GM12878 (cell line): Measurements from ENCODE around the gene COL9A3. TPM values are rescaled to one million over a fixed set of nuclear protein-coding genes. Genes with fewer than 3 reads are reported as not detected.

Experiments used
- ATAC-seq: fragments of 200-7000 bp; cut with Tn5 transposase; 3 replicates; pipeline ENCODE4 v1.9.1; 2020; ENCODE audit warnings: mild to moderate bottlenecking, moderate library complexity
- BruUV-seq: library from RNA; stranded (reverse); fragments of 400-500 nt; replicated peaks from 2 replicates; lab custom pipeline; 2021; lab: Mats Ljungman, UMichigan
- CTCF ChIA-PET: fragments of 300-600 bp; sonication (Branson Sonifier 250); formaldehyde crosslinking; extraction: SDS; loops from one replicate; lab custom pipeline; 2021; ENCODE audit warnings: inconsistent platforms; lab: Yijun Ruan, JAX
- POLR2A ChIA-PET: fragments of 350-600 bp; formaldehyde crosslinking; extraction: SDS; loops from one replicate; lab custom pipeline; 2021; ENCODE audit warnings: inconsistent platforms; lab: Charles Lee
- RAD21 ChIA-PET: fragments of 300-600 bp; sonication (Branson Sonifier 250); formaldehyde crosslinking; loops from one replicate; lab custom pipeline; 2023; ENCODE audit warnings: antibody characterized with exemption; ENCODE audit not compliant: unreplicated experiment; lab: Charles Lee
- SMC1A ChIA-PET: fragments of 300-600 bp; sonication (Branson Sonifier 250); formaldehyde crosslinking; loops from one replicate; lab custom pipeline; 2023; ENCODE audit not compliant: unreplicated experiment, uncharacterized antibody; lab: Charles Lee
- DNase-seq: peaks from one replicate; pipeline ENCODE4 v3.0.0-alpha.2; 2011; ENCODE audit warnings: low read depth, low spot score
- FAIRE-seq: peaks from 3 replicates; lab custom pipeline; 2011; peaks lifted over from hg19 to GRCh38; lab: Jason Lieb, UNC
- H2AFZ ChIP-seq: 2 replicates; pipeline ENCODE4 v1.6.0; 2011; ENCODE audit warnings: low read depth, low read length, control low read depth; ENCODE audit not compliant: control insufficient read depth
- H3K27ac ChIP-seq: 2 replicates; pipeline ENCODE4 v1.5.1; 2011; ENCODE audit warnings: control low read depth; ENCODE audit not compliant: control insufficient read depth, insufficient read depth
- H3K27me3 ChIP-seq, 2 experiments: replicated peaks in 1 of 2; 2 replicates each; pipeline versions ENCODE4 v1.6.0 to v1.6.1; 2011; ENCODE audit warnings: low read length in 1 of 2; ENCODE audit not compliant: control insufficient read depth in 2 of 2, insufficient read depth in 2 of 2
- H3K36me3 ChIP-seq, 2 experiments: 2 replicates each; pipeline ENCODE4 v1.5.1; 2011; ENCODE audit warnings: low read length in 1 of 2; ENCODE audit not compliant: control insufficient read depth in 2 of 2, insufficient read depth in 2 of 2
- H3K4me1 ChIP-seq: 2 replicates; pipeline ENCODE4 v1.6.1; 2011; ENCODE audit warnings: mild to moderate bottlenecking, low read length, moderate library complexity, mixed read lengths; ENCODE audit not compliant: control insufficient read depth, insufficient read depth
- H3K4me2 ChIP-seq: 2 replicates; pipeline ENCODE4 v1.6.0; 2011; ENCODE audit warnings: control low read depth; ENCODE audit not compliant: control insufficient read depth, insufficient read depth
- H3K4me3 ChIP-seq: fragments of 200-600 bp; sonication (generic); 2 replicates; pipeline ENCODE4 v1.5.1; 2016
- H3K79me2 ChIP-seq: 2 replicates; pipeline ENCODE4 v1.6.0; 2011; ENCODE audit warnings: low read length; ENCODE audit not compliant: control insufficient read depth, insufficient read depth
- H3K9ac ChIP-seq: 2 replicates; pipeline ENCODE4 v1.8.0; 2011; ENCODE audit warnings: low read length, control low read depth, mixed read lengths; ENCODE audit not compliant: control insufficient read depth, insufficient read depth
- H3K9me3 ChIP-seq: replicated peaks from 3 replicates; pipeline ENCODE4 v1.5.1; 2011; ENCODE audit warnings: mild to moderate bottlenecking, low read length; ENCODE audit not compliant: control insufficient read depth, insufficient read depth
- H4K20me1 ChIP-seq: 2 replicates; pipeline ENCODE4 v1.6.0; 2011; ENCODE audit not compliant: control insufficient read depth, insufficient read depth
- CHD4 ChIP-seq: fragments of 200-600 bp; sonication (generic); IDR thresholded peaks from 2 replicates; pipeline ENCODE4 v1.6.1; 2016; ENCODE audit warnings: mild to moderate bottlenecking
- CTCF ChIP-seq, 3 experiments: IDR thresholded peaks in 2 of 3; conservative IDR thresholded peaks in 1 of 3; 2 replicates each; pipeline ENCODE4 v1.5.1; 2011; ENCODE audit warnings: low read depth in 3 of 3, low read length in 3 of 3, mild to moderate bottlenecking in 3 of 3, control low read depth in 2 of 3, moderate library complexity in 2 of 3, inconsistent platforms in 1 of 3, mixed read lengths in 1 of 3; ENCODE audit not compliant: control insufficient read depth in 2 of 3, insufficient read depth in 1 of 3; ENCODE audit errors: extremely low read depth in 1 of 3
- DPF2 ChIP-seq: fragments of 450-650 bp; IDR thresholded peaks from 2 replicates; pipeline ENCODE4 v1.6.1; 2017; ENCODE audit warnings: mild to moderate bottlenecking
- FOXK2 ChIP-seq: fragments of 450-650 bp; IDR thresholded peaks from 2 replicates; pipeline ENCODE4 v1.6.1; 2017; ENCODE audit warnings: mild to moderate bottlenecking, moderate library complexity
- HDAC6 ChIP-seq: fragments of 200-600 bp; sonication (generic); IDR thresholded peaks from one replicate; pipeline ENCODE4 v1.8.0; 2017; ENCODE audit warnings: antibody characterized with exemption; ENCODE audit not compliant: unreplicated experiment
- MEF2A ChIP-seq: IDR thresholded peaks from 2 replicates; pipeline ENCODE4 v1.6.1; 2011; ENCODE audit warnings: low read depth, mild to moderate bottlenecking, low read length, moderate library complexity; ENCODE audit not compliant: insufficient read depth
- MYC ChIP-seq: IDR thresholded peaks from 2 replicates; pipeline ENCODE4 v1.6.1; 2011; ENCODE audit warnings: mild to moderate bottlenecking, low read length, moderate library complexity, inconsistent platforms; ENCODE audit not compliant: insufficient read depth, insufficient replicate concordance, insufficient read length, severe bottlenecking
- NFXL1 ChIP-seq: fragments of 450-650 bp; IDR thresholded peaks from 2 replicates; pipeline ENCODE4 v1.6.1; 2017; ENCODE audit warnings: antibody characterized with exemption, mild to moderate bottlenecking, borderline replicate concordance
- RB1 ChIP-seq: fragments of 450-650 bp; formaldehyde crosslinking; IDR thresholded peaks from 2 replicates; pipeline ENCODE4 v1.6.1; 2017; ENCODE audit warnings: mild to moderate bottlenecking, borderline replicate concordance
- RUNX3 ChIP-seq: IDR thresholded peaks from 2 replicates; pipeline ENCODE4 v1.6.1; 2012; ENCODE audit warnings: low read length, inconsistent platforms
- TCF3 ChIP-seq: IDR thresholded peaks from 2 replicates; pipeline ENCODE4 v1.6.1; 2012; ENCODE audit warnings: low read depth, mild to moderate bottlenecking, low read length, borderline replicate concordance; ENCODE audit not compliant: insufficient read depth
- YBX1 ChIP-seq: fragments of 450-650 bp; IDR thresholded peaks from 2 replicates; pipeline ENCODE4 v1.6.1; 2016; ENCODE audit warnings: antibody characterized with exemption
- ZBED1 ChIP-seq: IDR thresholded peaks from 2 replicates; pipeline ENCODE4 v1.6.1; 2016; ENCODE audit warnings: borderline replicate concordance
- WGBS: methylation state at CpG from one replicate; pipeline ENCODE4 v1.1.6; 2016; ENCODE audit warnings: low lambda C conversion rate; ENCODE audit not compliant: insufficient replicate concordance, insufficient coverage; ENCODE audit errors: missing lambda C conversion rate; 5-methylcytosine and 5-hydroxymethylcytosine counted together
- in situ Hi-C: fragments of 300-500 bp; cut with MboI; formaldehyde crosslinking; loops from 9 replicates; pipeline ENCODE4 v1.14.3; 2018; ENCODE audit warnings: mixed read lengths
- intact Hi-C: fragments of 100-400 bp; cut with micrococcal nuclease; formaldehyde crosslinking; loops from one replicate; pipeline ENCODE4 v1.14.2; 2022; ENCODE audit not compliant: unreplicated experiment
- polyA plus RNA-seq, 11 experiments: library from polyadenylated mRNA; depleted of rRNA in 4 of 11; unstranded in 6 of 11; stranded (reverse) in 5 of 11; fragments of >200 nt; fragmentation: Nextera tagmentation in 4 of 11; fragmentation: Illumina TruSeq in 1 of 11; extraction: Ambion mirVana in 4 of 11; extraction: Trizol in 1 of 11; gene quantifications; 1 replicate in 1 of 11; 2 replicates in 10 of 11; pipeline versions ENCODE4 v1.2.1 to v1.2.3, GENCODE V29; 2011 to 2016; ENCODE audit warnings: inconsistent platforms in 2 of 11, missing spikeins in 2 of 11, low read depth in 1 of 11
- total RNA-seq, 4 experiments: library from RNA; depleted of rRNA in 3 of 4; stranded (reverse); fragments of >200 nt in 3 of 4; fragmentation: Illumina TruSeq in 1 of 4; extraction: Trizol in 1 of 4; gene quantifications; 2 replicates each; pipeline versions ENCODE4 v1.2.1 to v1.2.3, GENCODE V29; 2013 to 2021
- TF ChIP-seq, protein P1 (sequence below): fragments of 450-650 bp; IDR thresholded peaks from 2 replicates; pipeline ENCODE4 v1.6.1; 2016; ENCODE audit warnings: mild to moderate bottlenecking, moderate library complexity, borderline replicate concordance
- TF ChIP-seq, protein P2 (sequence below): fragments of 450-650 bp; IDR thresholded peaks from 2 replicates; pipeline ENCODE4 v1.6.1; 2017; ENCODE audit warnings: borderline replicate concordance

COL9A3 gene
- total and polyA plus RNA-seq, 10 of the 15 experiments (the other 5 are each of a cell fraction or from before 2014, with no cell fraction given): 0.09 to 1.7 (median 0.63) TPM; not detected in 1

- TF ChIP-seq, protein P1, sequence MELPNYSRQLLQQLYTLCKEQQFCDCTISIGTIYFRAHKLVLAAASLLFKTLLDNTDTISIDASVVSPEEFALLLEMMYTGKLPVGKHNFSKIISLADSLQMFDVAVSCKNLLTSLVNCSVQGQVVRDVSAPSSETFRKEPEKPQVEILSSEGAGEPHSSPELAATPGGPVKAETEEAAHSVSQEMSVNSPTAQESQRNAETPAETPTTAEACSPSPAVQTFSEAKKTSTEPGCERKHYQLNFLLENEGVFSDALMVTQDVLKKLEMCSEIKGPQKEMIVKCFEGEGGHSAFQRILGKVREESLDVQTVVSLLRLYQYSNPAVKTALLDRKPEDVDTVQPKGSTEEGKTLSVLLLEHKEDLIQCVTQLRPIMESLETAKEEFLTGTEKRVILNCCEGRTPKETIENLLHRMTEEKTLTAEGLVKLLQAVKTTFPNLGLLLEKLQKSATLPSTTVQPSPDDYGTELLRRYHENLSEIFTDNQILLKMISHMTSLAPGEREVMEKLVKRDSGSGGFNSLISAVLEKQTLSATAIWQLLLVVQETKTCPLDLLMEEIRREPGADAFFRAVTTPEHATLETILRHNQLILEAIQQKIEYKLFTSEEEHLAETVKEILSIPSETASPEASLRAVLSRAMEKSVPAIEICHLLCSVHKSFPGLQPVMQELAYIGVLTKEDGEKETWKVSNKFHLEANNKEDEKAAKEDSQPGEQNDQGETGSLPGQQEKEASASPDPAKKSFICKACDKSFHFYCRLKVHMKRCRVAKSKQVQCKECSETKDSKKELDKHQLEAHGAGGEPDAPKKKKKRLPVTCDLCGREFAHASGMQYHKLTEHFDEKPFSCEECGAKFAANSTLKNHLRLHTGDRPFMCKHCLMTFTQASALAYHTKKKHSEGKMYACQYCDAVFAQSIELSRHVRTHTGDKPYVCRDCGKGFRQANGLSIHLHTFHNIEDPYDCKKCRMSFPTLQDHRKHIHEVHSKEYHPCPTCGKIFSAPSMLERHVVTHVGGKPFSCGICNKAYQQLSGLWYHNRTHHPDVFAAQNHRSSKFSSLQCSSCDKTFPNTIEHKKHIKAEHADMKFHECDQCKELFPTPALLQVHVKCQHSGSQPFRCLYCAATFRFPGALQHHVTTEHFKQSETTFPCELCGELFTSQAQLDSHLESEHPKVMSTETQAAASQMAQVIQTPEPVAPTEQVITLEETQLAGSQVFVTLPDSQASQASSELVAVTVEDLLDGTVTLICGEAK: no peak
- TF ChIP-seq MYC (no peak), HDAC6 (no peak), ZBED1 (no peak), MEF2A (no peak)
These were observed 10.6 kb downstream of the COL9A3 start (continued) for GRCh38 chr20:62827311-62828038.

DNA sequence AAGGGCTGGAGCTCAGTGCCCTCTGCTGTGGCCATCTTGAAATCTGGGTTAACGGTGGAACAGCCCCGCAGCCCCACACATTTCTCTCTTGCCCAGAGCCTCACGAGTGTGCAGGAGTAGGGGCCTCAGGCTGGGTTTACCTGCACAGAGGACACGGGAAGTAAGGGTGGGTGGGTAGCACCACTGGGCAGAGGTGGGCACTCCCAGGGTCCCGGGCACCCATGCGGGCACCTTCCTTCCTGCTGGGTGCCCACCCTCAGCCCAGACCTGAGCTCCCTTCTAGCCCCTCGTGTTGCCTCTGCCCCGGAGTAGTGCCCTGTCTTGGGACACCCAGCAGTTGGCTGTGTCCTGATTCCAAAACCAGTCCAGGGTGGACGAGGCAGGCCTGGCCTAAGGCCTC lies 11.2 kb downstream of the COL9A3 start:
- Histone ChIP-seq H3K4me3 (no peak overlapping the region), H4K20me1 (no peaks in the 10 kb centered on the region), H3K4me2 (no peak overlapping the region), H3K4me1 (peaks cover 15% of the 10 kb centered on the region), H3K79me2 (no peaks in the 10 kb centered on the region), H3K27me3 (no peaks in the 10 kb centered on the region), H3K36me3 (no peaks in the 10 kb centered on the region), H2AFZ (no peak overlapping the region), H3K27ac (no peak overlapping the region), H3K9me3 (no peaks in the 10 kb centered on the region), H3K9ac (no peak overlapping the region)
- in situ Hi-C loops: loop anchor here (5.0 kb wide), 1 partner anchor 51 kb away; no protein-coding TSS in a partner anchor
- ATAC-seq: no peak
- WGBS: 50% methylated on average over 9 of the region's 9 CpGs
- intact Hi-C loops: no loop called here
- DNase-seq: no peak
- ChIA-PET CTCF (no interaction called here), POLR2A (no interaction called here), RAD21 (no interaction called here), SMC1A (no interaction called here)
- no peak for FAIRE-seq
- no TSS peak for BruUV-seq
- no peak for TF ChIP-seq NFXL1
- no peak for TF ChIP-seq FOXK2
- TF ChIP-seq RUNX3: no peak
- TF ChIP-seq YBX1: no peak
- TF ChIP-seq TCF3: no peak
- TF ChIP-seq RB1: no peak
- no peak for TF ChIP-seq CTCF (IDR thresholded peaks at IDR 0.05 in 2 of 3, conservative IDR thresholded peaks at IDR 0.05 in 1 of 3; ENCODE audit: control insufficient read depth in 2 of 3, extremely low read depth in 1 of 3, insufficient read depth in 1 of 3, low read depth in 3 of 3, low read length in 3 of 3)
- TF ChIP-seq CHD4: no peak
- no peak for TF ChIP-seq DPF2
- TF ChIP-seq, protein P2, sequence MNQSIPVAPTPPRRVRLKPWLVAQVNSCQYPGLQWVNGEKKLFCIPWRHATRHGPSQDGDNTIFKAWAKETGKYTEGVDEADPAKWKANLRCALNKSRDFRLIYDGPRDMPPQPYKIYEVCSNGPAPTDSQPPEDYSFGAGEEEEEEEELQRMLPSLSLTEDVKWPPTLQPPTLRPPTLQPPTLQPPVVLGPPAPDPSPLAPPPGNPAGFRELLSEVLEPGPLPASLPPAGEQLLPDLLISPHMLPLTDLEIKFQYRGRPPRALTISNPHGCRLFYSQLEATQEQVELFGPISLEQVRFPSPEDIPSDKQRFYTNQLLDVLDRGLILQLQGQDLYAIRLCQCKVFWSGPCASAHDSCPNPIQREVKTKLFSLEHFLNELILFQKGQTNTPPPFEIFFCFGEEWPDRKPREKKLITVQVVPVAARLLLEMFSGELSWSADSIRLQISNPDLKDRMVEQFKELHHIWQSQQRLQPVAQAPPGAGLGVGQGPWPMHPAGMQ: no peak
